A673 (cell line): ENCODE results near the gene SLCO3A1.

ENCODE experiments used
- EZH2 ChIP-seq: fragments of 200-600 bp; sonication (generic); IDR thresholded peaks from 2 replicates; pipeline ENCODE4 v1.6.1; 2017; ENCODE audit warnings: borderline replicate concordance, low read depth, mild to moderate bottlenecking, mixed read lengths, antibody characterized with exemption, low read length; ENCODE audit not compliant: poor library complexity, severe bottlenecking
- TF ChIP-seq, protein P1 (sequence below): fragments of 300-800, 200-600 bp; sonication (generic); conservative IDR thresholded peaks from 2 replicates; pipeline ENCODE4 v1.5.1; 2017; ENCODE audit warnings: low read depth, mild to moderate bottlenecking, antibody characterized with exemption, low read length, moderate library complexity, mixed read lengths

DNA sequence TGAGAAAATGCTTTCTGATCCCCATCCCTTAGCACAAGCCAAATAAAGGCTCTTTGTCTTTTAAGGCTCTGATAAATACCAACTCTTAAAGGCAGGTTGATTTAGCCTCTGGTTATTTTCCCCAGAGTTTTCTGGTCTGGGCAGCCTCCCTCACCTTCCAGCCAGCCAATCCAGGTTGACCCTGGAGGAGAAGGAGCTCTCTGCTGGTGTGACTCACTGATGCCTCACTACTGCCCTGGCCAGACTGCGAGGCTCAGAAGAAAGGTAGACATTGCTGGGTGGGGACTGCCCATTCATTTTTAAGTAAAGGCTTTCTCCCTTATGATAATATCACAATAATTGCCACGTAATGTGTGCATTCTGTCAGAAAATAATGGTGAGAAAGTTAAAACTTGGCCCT lies 37.1 kb downstream of the SLCO3A1 start:
- TF ChIP-seq, protein P1, sequence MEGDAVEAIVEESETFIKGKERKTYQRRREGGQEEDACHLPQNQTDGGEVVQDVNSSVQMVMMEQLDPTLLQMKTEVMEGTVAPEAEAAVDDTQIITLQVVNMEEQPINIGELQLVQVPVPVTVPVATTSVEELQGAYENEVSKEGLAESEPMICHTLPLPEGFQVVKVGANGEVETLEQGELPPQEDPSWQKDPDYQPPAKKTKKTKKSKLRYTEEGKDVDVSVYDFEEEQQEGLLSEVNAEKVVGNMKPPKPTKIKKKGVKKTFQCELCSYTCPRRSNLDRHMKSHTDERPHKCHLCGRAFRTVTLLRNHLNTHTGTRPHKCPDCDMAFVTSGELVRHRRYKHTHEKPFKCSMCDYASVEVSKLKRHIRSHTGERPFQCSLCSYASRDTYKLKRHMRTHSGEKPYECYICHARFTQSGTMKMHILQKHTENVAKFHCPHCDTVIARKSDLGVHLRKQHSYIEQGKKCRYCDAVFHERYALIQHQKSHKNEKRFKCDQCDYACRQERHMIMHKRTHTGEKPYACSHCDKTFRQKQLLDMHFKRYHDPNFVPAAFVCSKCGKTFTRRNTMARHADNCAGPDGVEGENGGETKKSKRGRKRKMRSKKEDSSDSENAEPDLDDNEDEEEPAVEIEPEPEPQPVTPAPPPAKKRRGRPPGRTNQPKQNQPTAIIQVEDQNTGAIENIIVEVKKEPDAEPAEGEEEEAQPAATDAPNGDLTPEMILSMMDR = no peak
- TF ChIP-seq EZH2 = no peak
